CD4-positive, alpha-beta T cell treated with Interleukin-10 for 1 hour (primary cell): ENCODE measurements around the gene VASP.

Experiments used
- DNase-seq: peaks from one replicate; pipeline ENCODE4 v3.0.0-alpha.2; 2020

The VASP gene

GRCh38 chr19:45473682-45474605 lies 33.3 kb upstream of the VASP start:
- peak; percentile 76 for DNase-seq

- peak; percentile 85 for DNase-seq
Observed at GRCh38 chr19:45474606-45475521, 32.4 kb upstream of the VASP start.

GRCh38 chr19:45475537-45476291 lies 31.6 kb upstream of the VASP start:
- peak; percentile 84 for DNase-seq

GRCh38 chr19:45476304-45476703 lies 31.0 kb upstream of the VASP start:
- DNase-seq, result peak; percentile 81

- peak; percentile 72 for DNase-seq
Observed at GRCh38 chr19:45477186-45477585, 30.1 kb upstream of the VASP start.

- DNase-seq, result peak; percentile 72
Observed at GRCh38 chr19:45477713-45478453, 29.4 kb upstream of the VASP start.

- peak; percentile 94 for DNase-seq
Observed at GRCh38 chr19:45478454-45479238, 28.6 kb upstream of the VASP start.

GRCh38 chr19:45483033-45483432 lies 24.2 kb upstream of the VASP start:
- DNase-seq, result no peak

GRCh38 chr19:45484273-45484945 lies 22.9 kb upstream of the VASP start:
- no peak for DNase-seq

- peak; percentile 97 for DNase-seq
Observed at GRCh38 chr19:45485305-45486077, 21.8 kb upstream of the VASP start.

- DNase-seq, result no peak
Observed at GRCh38 chr19:45488708-45489107, 18.6 kb upstream of the VASP start.

GRCh38 chr19:45489216-45489855 lies 17.9 kb upstream of the VASP start:
- no peak for DNase-seq

- DNase-seq, result no peak
Observed at GRCh38 chr19:45492137-45492626, 15.1 kb upstream of the VASP start.

- DNase-seq, result no peak
Observed at GRCh38 chr19:45492627-45493470, 14.4 kb upstream of the VASP start.

- DNase-seq, result no peak
Observed at GRCh38 chr19:45494261-45494916, 12.9 kb upstream of the VASP start.

GRCh38 chr19:45495178-45495577 lies 12.1 kb upstream of the VASP start:
- DNase-seq, result no peak

GRCh38 chr19:45496349-45496953 lies 10.8 kb upstream of the VASP start:
- DNase-seq, result peak; percentile 47
